Choroid plexus epithelial cell (primary cell): ENCODE measurements around the gene PPM1L.
A peak's percentile ranks its signal among the peaks of the same experiment; 100 is the strongest.

Experiments used
- DNase-seq: peaks from one replicate; pipeline ENCODE4 v3.0.0-alpha.2; 2010; ENCODE audit warnings: low read depth
- H3K4me3 ChIP-seq: 2 replicates; pipeline ENCODE4 v1.5.1; 2011; ENCODE audit warnings: low read depth, mild to moderate bottlenecking, control low read depth, low read length, moderate library complexity
- CTCF ChIP-seq: conservative IDR thresholded peaks from 2 replicates; pipeline ENCODE4 v1.5.1; 2011; ENCODE audit warnings: low read depth, mild to moderate bottlenecking, control low read depth, inconsistent platforms, low read length, moderate library complexity

PPM1L gene

DNA sequence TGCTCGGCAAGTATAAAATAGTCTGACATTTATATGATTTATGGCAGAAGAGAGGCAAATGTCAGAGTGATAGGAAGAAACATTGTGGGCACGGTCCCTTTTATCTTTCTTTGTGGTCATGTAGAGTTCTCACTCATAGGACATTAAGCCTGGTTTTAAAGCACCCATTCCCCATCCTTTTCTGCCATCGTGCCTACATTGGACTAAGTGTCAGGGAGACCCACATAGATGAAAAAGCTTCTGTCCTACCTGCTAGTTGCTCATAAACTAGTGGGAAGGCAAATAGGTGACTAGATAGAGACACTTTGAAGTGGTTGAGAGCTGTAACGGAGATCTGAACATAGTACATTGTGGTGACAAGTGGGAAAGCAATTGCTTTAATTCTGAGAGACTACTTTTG is 193.4 kb downstream of the PPM1L start:
- H3K4me3 ChIP-seq, result no peak overlapping the region
- no peak for TF ChIP-seq CTCF
- no peak for DNase-seq

GRCh38 chr3:160950542-160950941 is 194.5 kb downstream of the PPM1L start:
- DNase-seq, result no peak
- TF ChIP-seq CTCF, result no peak
- no peak overlapping the region for H3K4me3 ChIP-seq

DNA sequence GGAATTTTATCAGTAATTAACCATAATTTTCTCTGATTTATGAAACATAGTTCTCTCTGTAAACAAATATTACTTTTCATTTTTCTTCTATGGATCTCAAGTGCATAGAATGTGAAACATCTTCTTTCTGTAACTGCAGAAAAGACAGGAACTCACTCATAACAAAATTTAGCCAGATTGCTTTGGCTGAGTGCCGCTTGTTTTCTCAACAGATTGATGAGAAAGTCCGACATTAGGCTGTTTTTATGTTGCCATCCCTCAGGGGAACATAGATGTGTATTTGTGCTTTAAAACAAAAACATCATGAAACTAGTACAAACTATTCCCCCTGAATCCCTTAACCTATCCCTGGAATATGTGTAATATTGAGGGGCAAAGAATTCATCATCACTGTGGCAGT is 194.9 kb downstream of the PPM1L start:
- no peak for DNase-seq
- no peak for TF ChIP-seq CTCF
- no peak overlapping the region for H3K4me3 ChIP-seq

DNA sequence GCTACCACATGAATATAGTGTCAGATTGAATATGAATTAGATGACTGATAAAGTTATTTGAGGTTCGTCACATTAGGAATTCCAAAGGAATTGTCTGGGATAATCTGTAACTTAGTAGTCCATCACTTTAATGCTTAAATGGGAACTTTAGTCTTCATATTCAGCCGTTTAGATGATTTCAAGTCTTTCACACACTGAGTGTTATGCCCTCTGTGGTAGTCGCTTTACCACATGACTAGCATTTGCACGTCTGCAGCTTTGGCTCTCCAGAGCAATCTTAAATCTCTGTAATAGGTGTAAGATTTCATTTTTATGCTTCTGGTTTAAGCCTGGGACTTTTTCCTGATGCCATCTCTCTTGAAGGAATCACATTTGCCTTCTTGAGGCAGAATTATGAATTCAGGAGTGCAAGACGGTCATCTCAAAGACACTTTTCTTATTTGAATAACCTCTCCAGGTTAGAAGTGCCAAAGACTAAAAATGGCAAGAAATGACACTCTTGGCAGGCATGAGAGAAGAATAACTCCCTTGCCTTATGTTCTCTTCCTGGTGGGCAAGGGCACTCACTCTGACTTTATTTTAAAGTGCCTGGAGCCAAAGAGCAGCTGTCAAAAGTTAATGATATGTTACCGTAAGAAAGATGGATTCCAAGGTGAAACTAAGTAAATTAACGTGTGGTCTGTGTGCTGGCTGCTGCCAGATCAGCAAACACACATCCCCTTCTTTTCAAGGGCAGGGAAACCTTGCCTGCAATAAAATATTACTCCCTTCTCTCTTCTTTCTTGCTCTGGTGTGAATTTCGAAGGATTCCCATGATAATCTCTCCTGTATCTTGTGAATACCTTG is 195.8 kb downstream of the PPM1L start:
- H3K4me3 ChIP-seq, result no peak overlapping the region
- TF ChIP-seq CTCF, result no peak
- no peak for DNase-seq

DNA sequence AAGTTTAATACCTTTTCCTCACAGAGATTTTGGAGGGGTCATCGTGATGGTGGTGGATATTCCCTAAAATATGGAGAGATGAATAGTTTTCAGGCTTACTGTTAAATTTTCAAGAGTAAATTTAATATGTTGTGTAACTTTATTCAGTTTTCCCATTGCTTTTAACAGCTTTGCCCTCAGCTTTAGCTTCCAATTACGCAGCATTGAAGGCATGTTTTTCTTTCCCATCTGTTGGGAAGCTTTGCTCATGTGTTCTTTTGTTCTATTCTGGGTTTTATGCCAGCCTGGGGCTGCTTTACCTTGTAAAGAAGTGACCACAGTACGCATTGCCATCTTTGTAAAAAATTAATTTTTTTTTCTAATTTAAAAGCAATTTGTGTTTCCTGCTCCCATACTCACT is 197.7 kb downstream of the PPM1L start:
- DNase-seq, result no peak

DNA sequence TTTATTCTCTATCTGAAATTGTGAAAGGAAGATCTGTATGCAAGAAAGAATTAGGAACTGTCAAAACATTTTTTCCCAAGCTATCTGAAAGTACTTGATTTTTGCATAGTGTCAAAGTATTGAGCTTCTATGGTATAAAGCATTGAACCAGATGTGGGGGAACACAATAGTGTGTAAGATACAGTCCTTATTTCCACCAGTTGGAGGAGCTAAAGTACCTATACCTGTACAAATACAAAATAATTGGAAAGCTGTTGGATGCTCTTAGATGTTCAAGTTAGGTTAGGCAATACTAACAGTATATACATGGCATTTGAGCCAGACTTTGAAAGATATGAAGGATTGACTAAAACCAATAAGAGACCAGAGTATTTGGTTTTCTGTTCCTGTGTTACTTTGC is 200.8 kb downstream of the PPM1L start:
- H3K4me3 ChIP-seq, result no peak overlapping the region
- peak; percentile 52 for TF ChIP-seq CTCF
- peak; percentile 73 for DNase-seq

More for the DNA sequence above, 197.7 kb downstream of the PPM1L start:
- no peak overlapping the region for H3K4me3 ChIP-seq
- TF ChIP-seq CTCF, result no peak

DNA sequence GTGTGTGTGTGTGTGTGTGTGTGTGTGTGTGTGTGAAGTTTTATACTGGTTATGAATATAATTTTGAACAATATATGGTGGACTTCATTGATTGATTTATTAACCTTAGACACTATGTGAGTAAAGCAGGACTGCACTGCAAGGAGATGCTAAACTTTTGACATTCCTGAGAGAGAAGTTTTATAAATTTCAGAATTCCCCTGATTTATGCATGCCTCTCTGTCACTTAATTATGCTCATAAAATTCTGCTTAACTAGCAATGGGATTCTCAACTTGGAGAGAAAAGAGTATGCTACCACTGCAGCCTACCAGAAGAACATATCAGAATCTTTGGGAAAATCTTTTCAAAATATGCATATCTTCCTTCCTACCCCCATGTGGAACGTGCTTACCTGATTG is 204.5 kb downstream of the PPM1L start:
- H3K4me3 ChIP-seq, result no peak overlapping the region
- DNase-seq, result no peak
- no peak for TF ChIP-seq CTCF
